ENCODE results near the gene ARHGAP24. TPM values are rescaled to one million over a fixed set of nuclear protein-coding genes. Genes with fewer than 3 reads are reported as not detected.
"Not testable (repeated sequence)": the region's sequence is repeated elsewhere in the genome, so short reads cannot be mapped to it uniquely, and the experiment has no call there.

Gene ARHGAP24
- total RNA-seq, 1 experiment from 2014 or later, result 35.7 TPM

- no peak for DNase-seq (ENCODE audit: low read depth)
Measured at GRCh38 chr4:85808864-85809263, 333.9 kb downstream of the ARHGAP24 start.

- DNase-seq (ENCODE audit: low read depth), result peak; percentile 48
Measured at GRCh38 chr4:85812776-85813175, 337.8 kb downstream of the ARHGAP24 start.

GRCh38 chr4:85815796-85816459, 341.0 kb downstream of the ARHGAP24 start:
- DNase-seq (ENCODE audit: low read depth), result no peak

- no peak for DNase-seq (ENCODE audit: low read depth)
Measured at GRCh38 chr4:85818700-85819099, 343.8 kb downstream of the ARHGAP24 start.

GRCh38 chr4:85820101-85820500, 345.2 kb downstream of the ARHGAP24 start:
- DNase-seq (ENCODE audit: low read depth), result not testable (repeated sequence)

GRCh38 chr4:85821688-85822455, 346.9 kb downstream of the ARHGAP24 start:
- DNase-seq (ENCODE audit: low read depth), result no peak

- DNase-seq (ENCODE audit: low read depth), result peak; percentile 77
Measured at GRCh38 chr4:85823295-85823694, 348.3 kb downstream of the ARHGAP24 start.

- DNase-seq (ENCODE audit: low read depth), result no peak
Measured at GRCh38 chr4:85824166-85824945, 349.4 kb downstream of the ARHGAP24 start.

GRCh38 chr4:85826060-85826678, 351.2 kb downstream of the ARHGAP24 start:
- DNase-seq (ENCODE audit: low read depth), result peak; percentile 94

- peak; percentile 69 for DNase-seq (ENCODE audit: low read depth)
Measured at GRCh38 chr4:85828027-85828890, 353.3 kb downstream of the ARHGAP24 start.

GRCh38 chr4:85829276-85830051, 354.5 kb downstream of the ARHGAP24 start:
- no peak for DNase-seq (ENCODE audit: low read depth)

- DNase-seq (ENCODE audit: low read depth), result no peak
Measured at GRCh38 chr4:85831647-85832046, 356.7 kb downstream of the ARHGAP24 start.

GRCh38 chr4:85833302-85833701, 358.4 kb downstream of the ARHGAP24 start:
- no peak for DNase-seq (ENCODE audit: low read depth)

- no peak for DNase-seq (ENCODE audit: low read depth)
Measured at GRCh38 chr4:85834934-85835333, 360.0 kb downstream of the ARHGAP24 start.

GRCh38 chr4:85836588-85837438, 361.9 kb downstream of the ARHGAP24 start:
- DNase-seq (ENCODE audit: low read depth), result peak; percentile 72

- DNase-seq (ENCODE audit: low read depth), result peak; percentile 63
Measured at GRCh38 chr4:85837439-85837733, 362.4 kb downstream of the ARHGAP24 start.

GRCh38 chr4:85839981-85840451, 365.1 kb downstream of the ARHGAP24 start:
- DNase-seq (ENCODE audit: low read depth), result not testable (repeated sequence)

GRCh38 chr4:85842540-85842939, 367.6 kb downstream of the ARHGAP24 start:
- DNase-seq (ENCODE audit: low read depth), result peak; percentile 96

GRCh38 chr4:85853740-85854139, 378.8 kb downstream of the ARHGAP24 start:
- DNase-seq (ENCODE audit: low read depth), result not testable (repeated sequence)
